Measurements from ENCODE around the gene PNMA1.

The PNMA1 gene

DNA sequence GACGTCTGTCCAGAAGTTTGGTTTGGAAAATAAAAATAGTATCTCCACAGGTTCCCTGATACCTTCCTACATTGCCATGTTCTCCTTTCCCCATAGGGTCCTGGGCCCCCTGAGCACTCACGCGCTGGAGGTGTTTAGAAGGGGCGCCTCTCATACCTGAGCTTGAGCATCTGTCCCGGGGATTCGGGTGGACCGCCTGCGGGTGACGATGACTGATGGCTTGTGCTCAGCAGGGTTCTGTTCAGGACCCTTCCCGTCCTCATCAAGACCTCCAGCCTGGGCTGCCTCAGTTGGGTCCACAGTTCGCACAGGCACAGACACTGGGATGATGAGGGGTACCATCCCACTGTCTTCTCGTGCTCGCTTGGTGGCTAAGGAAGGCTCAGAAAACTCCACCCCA is 22.7 kb upstream of the PNMA1 start:
- no peak for DNase-seq

GRCh38 chr14:73732006-73732405 is 17.8 kb upstream of the PNMA1 start:
- no peak for DNase-seq

GRCh38 chr14:73731111-73731510 is 16.9 kb upstream of the PNMA1 start:
- DNase-seq = no peak

DNA sequence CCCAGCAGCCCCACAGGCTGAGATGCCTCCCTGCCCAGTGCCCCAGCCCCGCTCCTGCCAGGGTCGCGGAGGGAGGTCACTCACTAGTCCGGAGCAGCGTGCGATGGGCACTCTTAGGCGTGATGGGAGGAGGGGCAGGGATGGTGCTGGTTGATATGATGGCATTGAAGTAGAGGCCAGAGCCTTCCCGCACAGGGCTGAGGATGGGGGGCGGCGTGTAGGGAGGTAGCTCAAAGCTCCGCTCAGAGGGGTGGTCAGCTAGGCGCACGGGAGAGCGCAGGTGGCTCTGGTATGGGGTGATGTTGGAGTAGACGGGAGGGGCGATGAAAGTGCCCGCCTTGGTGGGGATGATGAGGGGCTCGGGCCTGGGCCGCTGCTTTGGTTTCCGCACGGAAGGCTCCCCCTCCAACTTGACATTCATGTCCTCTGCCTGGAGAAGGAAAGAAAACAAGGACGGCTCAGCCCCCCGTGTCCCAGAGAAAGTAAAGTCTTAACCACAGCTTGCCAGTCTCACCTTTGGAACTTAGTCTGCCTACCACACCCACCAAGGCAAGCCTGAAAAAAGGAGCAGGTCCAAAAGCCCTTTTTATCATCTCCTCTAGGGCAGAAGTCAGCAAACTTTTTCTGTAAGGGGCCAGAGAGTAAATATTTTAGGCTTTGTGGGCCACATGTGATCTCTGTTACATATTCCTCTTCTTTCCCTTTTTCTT is 15.5 kb upstream of the PNMA1 start:
- DNase-seq = no peak

DNA sequence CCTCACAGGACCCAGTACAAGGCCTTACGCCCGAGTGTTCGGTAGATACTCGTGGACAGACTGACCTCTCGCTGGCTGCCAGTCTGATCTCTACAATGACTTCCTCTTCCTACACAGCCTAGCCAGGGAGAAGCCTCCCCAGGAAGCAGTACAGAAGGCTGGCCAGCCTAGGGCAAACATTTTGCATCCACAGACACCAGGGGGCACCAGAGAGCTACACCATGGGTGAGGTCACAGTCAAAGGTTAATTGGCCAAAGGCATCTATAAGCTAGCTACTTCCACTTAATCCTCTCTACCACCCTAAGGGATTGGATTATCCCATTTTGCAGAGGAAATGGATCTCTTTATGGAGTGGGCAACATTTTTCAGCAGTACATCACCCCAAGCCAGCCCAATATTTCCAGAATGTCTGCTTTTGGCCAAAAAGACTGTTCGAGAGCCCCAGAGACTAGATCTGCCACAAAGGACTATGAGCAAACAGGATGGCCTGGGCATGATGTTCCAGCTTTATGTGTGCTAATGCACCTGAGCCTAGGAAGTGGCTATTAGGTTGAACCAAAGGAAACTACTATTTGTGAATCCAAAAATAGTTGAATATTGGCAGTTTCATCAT is 14.6 kb upstream of the PNMA1 start:
- peak; percentile 72 to 89 (median 82) for DNase-seq

DNA sequence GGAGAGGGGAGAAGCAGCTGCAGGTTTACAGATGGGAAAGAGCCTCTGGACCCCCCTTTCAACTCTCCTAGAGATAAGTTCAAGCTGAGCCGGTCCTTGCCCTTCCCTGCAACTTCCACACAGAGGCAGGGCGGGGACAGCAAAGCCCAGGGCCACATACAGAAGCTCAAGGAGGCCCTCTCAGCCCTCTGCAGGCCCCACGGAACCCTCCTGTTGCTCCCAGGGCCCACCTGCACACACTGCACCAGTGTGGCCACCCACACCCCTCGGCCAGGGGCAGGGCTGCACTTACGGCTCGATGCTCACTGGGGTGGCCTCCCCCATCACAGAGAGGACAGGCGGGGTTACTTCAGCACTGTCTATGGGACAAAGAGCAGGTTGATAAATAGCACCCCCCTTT is 13.0 kb upstream of the PNMA1 start:
- DNase-seq = no peak

- DNase-seq = no peak
These were observed 12.1 kb upstream of the PNMA1 start for GRCh38 chr14:73726025-73726961.

GRCh38 chr14:73725116-73726024 is 11.2 kb upstream of the PNMA1 start:
- no peak for DNase-seq

GRCh38 chr14:73724696-73725095 is 10.5 kb upstream of the PNMA1 start:
- DNase-seq = no peak

- no peak for DNase-seq
These were observed 9.8 kb upstream of the PNMA1 start for GRCh38 chr14:73723797-73724661.

DNA sequence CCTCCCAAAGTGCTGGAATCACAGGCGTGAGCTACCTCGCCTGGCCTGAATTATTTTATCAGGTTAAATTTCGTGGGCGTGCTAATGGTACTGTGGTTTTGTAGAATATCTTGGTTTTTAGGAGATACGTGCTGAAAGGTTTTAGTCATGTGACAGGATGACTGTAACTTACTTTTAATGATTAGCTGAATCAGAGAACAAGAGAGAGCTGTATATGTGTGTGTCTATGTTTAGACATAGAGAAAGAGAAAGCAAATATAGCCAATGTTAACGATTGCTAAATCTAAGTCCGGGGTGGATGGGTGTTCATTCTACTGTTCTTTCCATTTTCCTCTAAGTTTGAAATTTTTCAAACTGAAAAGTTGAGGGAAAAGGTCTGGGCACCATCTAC is 9.2 kb upstream of the PNMA1 start:
- DNase-seq = no peak

GRCh38 chr14:73722581-73722980 is 8.4 kb upstream of the PNMA1 start:
- no peak for DNase-seq

- DNase-seq = no peak
These were observed 7.1 kb upstream of the PNMA1 start for GRCh38 chr14:73721101-73721821.

DNA sequence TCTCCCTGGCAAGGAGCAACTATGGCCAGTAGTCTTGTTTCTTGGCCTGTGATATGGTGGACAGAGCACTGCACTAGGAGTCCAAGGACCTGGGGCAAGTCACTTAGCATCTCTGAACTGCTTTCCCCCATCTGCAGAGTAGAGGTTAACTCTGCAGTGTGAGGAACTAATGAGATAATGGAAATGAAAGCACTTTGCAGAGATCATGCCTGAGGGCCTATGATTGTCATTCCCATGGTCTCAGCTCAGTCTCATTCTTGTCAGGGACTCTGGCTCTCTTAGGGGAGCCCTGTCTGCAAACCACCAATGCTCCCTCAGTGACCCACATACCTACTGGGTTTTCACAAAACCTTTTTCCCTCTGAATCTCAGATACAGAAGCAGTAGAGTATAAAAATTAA is 6.5 kb upstream of the PNMA1 start:
- DNase-seq = no peak

- DNase-seq = no peak
These were observed 5.6 kb upstream of the PNMA1 start for GRCh38 chr14:73719791-73720190.

- DNase-seq = no peak
These were observed 5.2 kb upstream of the PNMA1 start for GRCh38 chr14:73719361-73719760.

DNA sequence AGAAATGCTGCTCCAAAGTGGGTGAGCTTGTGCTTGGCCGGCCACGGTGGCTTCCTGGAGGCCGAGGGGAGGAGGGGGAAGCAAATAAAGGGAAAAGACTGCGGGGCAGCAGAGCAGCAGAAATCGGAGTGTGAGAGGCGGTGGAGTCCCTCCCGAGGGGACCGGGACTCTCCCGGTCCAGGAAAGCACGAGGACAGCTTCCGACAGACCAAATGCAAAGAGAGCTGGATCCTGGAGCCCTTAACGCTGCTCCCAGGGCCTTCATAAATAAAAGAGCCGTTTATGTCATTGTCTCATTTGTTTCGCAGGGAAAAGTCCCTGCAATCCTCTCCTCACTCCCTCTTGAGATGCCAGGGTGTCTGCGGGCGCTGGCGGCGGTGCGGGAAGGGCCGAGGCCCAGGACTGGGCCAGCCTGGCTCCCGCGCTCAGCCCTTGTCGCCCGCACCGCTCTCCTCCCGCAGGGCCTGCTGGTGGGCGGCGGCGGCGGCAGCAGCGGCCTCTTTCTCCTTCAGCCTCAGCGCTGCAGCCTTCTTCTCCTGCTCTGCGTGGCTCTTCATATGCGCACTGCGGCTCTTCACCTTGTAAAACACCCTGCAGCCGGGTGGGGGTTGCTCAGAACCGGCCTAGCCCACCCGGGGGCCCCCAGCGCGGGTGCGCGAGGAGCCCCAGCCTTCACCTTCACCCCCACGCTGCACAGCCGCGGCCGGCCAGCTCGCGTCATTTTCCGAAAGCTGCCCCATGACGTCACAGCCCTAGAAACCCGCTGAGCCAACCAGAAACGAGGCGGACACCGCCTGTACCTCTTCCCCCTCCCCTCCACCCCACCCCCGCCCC is 4.5 kb upstream of the PNMA1 start:
- no peak for DNase-seq

DNA sequence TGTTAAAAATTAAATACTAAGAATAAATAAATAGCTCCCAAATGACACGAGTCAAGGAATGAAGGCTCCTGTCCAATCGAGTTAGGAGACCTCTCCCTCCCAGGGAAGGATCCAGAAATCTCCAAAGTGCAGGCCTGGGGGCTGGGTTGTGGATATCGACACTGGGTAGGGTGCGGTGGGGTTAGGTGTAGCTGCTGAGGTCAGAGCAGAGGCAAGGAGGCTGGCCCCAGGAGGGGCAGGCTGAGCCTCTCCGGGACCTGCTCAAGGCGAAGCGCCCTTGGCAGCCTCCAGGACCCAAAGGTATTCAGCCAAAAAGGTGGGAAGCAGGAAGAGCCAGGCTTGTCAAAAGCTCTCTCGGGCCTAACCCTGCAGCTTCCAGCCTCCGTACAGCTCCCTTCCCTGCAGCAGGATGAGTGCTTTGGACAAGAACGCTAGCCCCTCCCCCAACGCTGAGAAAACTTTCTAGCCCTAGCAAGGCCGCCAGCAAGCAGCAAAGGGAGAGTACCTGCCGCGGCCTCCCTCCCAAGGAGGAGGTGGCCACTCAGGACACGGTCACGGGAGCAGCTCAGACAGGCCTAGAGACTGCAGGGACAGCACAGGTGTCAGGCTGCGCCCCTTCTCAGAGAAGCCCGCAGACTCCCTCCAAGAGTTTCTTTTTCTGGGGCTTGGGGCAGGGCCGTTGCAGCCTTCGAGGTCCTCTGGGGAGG is 3.7 kb upstream of the PNMA1 start:
- DNase-seq = no peak

- no peak for DNase-seq
These were observed 3.1 kb upstream of the PNMA1 start for GRCh38 chr14:73717266-73717665.

All from activated naive CD4-positive, alpha-beta T cell (primary cell).